Neutrophil (primary cell): Measurements from ENCODE around the gene TNFAIP3.
"Not testable (repeated sequence)": the region's sequence is repeated elsewhere in the genome, so short reads cannot be mapped to it uniquely, and the experiment has no call there.

Experiments used
- H3K27ac ChIP-seq: fragments of 200-600 bp; sonication (generic); 2 replicates; pipeline ENCODE4 v1.5.1; 2016; ENCODE audit warnings: mild to moderate bottlenecking, moderate library complexity
- H3K27me3 ChIP-seq: fragments of 200-600 bp; sonication (generic); 2 replicates; pipeline ENCODE4 v1.6.0; 2016; ENCODE audit warnings: mild to moderate bottlenecking
- H3K36me3 ChIP-seq: fragments of 200-600 bp; sonication (generic); 2 replicates; pipeline ENCODE4 v1.5.1; 2017
- H3K4me1 ChIP-seq, 2 experiments: fragments of 200-600 bp in 1 of 2; sonication (generic) in 1 of 2; 1 replicate in 1 of 2; 2 replicates in 1 of 2; pipeline versions ENCODE4 v1.5.1 to v1.6.1; 2013 to 2016; ENCODE audit warnings: low read depth in 1 of 2, low read length in 1 of 2, mild to moderate bottlenecking in 1 of 2, moderate library complexity in 1 of 2; ENCODE audit not compliant: control insufficient read depth in 1 of 2, insufficient read depth in 1 of 2
- H3K4me3 ChIP-seq, 2 experiments: fragments of 200-600 bp in 1 of 2; sonication (generic) in 1 of 2; 1 replicate in 1 of 2; 2 replicates in 1 of 2; pipeline ENCODE4 v1.5.1; 2013 to 2016; ENCODE audit warnings: low read depth in 1 of 2, low read length in 1 of 2, mild to moderate bottlenecking in 1 of 2, moderate library complexity in 1 of 2
- H3K9me3 ChIP-seq: fragments of 200-600 bp; sonication (generic); 2 replicates; pipeline ENCODE4 v1.5.1; 2016
- TF ChIP-seq, protein P1 (sequence below): fragments of 200-600 bp; sonication (generic); IDR thresholded peaks from 2 replicates; pipeline ENCODE4 v1.5.1; 2016; ENCODE audit warnings: antibody characterized with exemption

The TNFAIP3 gene

DNA sequence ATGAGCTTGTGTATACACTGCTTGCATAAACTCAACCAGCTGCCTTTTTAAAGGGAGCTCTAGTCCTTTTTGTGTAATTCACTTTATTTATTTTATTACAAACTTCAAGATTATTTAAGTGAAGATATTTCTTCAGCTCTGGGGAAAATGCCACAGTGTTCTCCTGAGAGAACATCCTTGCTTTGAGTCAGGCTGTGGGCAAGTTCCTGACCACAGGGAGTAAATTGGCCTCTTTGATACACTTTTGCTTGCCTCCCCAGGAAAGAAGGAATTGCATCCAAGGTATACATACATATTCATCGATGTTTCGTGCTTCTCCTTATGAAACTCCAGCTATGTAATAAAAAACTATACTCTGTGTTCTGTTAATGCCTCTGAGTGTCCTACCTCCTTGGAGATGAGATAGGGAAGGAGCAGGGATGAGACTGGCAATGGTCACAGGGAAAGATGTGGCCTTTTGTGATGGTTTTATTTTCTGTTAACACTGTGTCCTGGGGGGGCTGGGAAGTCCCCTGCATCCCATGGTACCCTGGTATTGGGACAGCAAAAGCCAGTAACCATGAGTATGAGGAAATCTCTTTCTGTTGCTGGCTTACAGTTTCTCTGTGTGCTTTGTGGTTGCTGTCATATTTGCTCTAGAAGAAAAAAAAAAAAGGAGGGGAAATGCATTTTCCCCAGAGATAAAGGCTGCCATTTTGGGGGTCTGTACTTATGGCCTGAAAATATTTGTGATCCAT is 15.3 kb downstream of the TNFAIP3 start:
- no peak overlapping the region for H3K4me3 ChIP-seq
- no peaks in the 10 kb centered on the region for H3K27me3 ChIP-seq
- no peaks in the 10 kb centered on the region for H3K9me3 ChIP-seq
- TF ChIP-seq, protein P1, sequence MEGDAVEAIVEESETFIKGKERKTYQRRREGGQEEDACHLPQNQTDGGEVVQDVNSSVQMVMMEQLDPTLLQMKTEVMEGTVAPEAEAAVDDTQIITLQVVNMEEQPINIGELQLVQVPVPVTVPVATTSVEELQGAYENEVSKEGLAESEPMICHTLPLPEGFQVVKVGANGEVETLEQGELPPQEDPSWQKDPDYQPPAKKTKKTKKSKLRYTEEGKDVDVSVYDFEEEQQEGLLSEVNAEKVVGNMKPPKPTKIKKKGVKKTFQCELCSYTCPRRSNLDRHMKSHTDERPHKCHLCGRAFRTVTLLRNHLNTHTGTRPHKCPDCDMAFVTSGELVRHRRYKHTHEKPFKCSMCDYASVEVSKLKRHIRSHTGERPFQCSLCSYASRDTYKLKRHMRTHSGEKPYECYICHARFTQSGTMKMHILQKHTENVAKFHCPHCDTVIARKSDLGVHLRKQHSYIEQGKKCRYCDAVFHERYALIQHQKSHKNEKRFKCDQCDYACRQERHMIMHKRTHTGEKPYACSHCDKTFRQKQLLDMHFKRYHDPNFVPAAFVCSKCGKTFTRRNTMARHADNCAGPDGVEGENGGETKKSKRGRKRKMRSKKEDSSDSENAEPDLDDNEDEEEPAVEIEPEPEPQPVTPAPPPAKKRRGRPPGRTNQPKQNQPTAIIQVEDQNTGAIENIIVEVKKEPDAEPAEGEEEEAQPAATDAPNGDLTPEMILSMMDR: no peak
- H3K4me1 ChIP-seq: peaks cover 51 to 54% of the 10 kb centered on the region in 2 experiments
- H3K36me3 ChIP-seq: peaks cover 55% of the 10 kb centered on the region
- peak overlapping the region; percentile 85 for H3K27ac ChIP-seq

DNA sequence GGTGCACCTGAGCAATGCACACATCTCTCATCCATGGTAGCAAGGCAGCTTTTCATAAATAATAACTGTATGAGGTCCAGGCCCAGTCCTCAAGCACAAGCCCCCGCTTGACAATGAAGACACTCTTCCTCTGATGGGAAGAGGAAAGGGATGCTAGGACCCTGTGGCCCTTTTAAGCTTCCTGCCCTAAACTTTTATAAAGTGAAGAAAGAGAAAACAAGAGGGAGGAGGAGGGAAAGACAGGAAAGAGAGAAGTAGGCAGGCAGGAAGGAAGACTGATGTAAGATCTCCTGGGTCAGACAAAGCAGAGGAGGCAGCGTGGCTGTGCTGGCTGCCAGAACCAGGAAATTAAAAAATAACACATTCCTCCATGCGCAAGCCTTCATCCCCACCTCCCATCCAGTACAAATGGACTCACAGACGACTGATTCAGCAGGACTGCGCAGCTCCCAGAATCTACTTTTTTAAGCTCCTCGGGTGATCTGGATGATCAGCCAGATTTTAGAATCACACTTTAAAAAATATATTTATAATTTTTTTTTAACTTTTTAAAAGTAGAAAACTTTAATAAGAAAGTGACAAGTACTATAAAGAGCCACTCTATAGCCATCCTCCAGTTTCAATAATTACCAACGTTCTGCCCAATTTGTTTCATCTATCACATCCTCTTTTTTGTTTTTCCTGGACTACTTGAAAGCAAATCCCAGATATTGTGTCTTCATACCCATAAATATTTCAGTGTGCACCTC is 16.5 kb downstream of the TNFAIP3 start:
- H3K27ac ChIP-seq: peak overlapping the region; percentile 85
- no peaks in the 10 kb centered on the region for H3K27me3 ChIP-seq
- peak overlapping the region in 1 of 2 experiments; percentile 36 for H3K4me3 ChIP-seq
- TF ChIP-seq, protein P1: no peak
- H3K36me3 ChIP-seq: peaks cover 43% of the 10 kb centered on the region
- peaks cover 39 to 44% of the 10 kb centered on the region in 2 experiments for H3K4me1 ChIP-seq
- no peaks in the 10 kb centered on the region for H3K9me3 ChIP-seq

DNA sequence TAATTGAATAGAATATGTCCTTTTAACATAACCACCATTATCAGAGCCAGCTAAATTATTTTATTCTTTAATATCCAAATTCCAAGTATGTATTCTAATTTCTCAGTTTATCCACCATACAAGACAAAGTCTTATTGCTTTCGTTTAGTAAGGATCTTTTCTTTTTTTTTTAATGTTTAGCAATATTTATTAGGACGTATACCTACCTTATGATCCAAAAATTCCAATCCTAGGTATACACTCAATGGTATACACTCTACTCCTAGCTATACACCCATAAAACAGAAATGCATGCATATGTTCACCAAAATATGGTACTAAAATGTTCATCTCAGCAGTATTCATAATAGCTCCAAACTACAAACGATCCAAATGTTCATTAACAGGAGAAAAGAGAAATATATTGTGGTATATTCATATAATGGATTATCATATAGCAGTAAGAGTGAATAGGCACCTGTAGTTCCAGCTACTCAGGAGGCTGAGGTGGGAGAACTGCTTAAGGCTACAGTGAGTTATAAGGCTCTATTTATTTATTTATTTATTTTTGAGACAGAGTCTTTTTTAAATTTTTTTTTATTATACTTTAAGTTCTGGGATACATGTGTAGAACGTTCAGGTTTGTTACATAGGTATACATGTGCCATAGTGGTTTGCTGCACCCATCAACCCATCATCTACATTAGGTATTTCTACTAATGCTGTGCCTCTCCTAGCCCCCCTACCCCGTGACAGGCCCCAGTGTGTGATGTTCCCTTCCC is 17.3 kb downstream of the TNFAIP3 start:
- H3K4me3 ChIP-seq: peak overlapping the region in 1 of 2 experiments; percentile 36
- H3K27ac ChIP-seq: peak overlapping the region; percentile 85
- H3K27me3 ChIP-seq: no peaks in the 10 kb centered on the region
- no peaks in the 10 kb centered on the region for H3K9me3 ChIP-seq
- peaks cover 34 to 41% of the 10 kb centered on the region in 2 experiments for H3K4me1 ChIP-seq
- TF ChIP-seq, protein P1: no peak
- H3K36me3 ChIP-seq: peaks cover 35% of the 10 kb centered on the region

DNA sequence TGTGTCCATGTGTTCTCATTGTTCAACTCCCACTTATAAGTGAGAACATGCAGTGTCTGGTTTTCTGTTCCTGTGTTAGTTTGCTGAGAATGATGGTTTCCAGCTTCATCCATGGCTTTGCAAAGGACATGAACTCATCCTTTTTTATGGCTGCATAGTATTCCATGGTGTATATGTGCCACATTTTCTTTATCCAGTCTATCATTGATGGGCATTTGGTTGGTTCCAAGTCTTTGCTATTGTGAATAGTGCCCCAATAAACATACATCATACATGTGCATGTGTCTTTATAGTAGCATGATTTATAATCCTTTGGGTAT is 17.8 kb downstream of the TNFAIP3 start:
- H3K27me3 ChIP-seq, H3K4me3 ChIP-seq, H3K9me3 ChIP-seq, H3K27ac ChIP-seq: not testable (repeated sequence)
- H3K36me3 ChIP-seq: peaks cover 30% of the 10 kb centered on the region
- H3K4me1 ChIP-seq: peaks cover 28 to 36% of the 10 kb centered on the region in 2 experiments

DNA sequence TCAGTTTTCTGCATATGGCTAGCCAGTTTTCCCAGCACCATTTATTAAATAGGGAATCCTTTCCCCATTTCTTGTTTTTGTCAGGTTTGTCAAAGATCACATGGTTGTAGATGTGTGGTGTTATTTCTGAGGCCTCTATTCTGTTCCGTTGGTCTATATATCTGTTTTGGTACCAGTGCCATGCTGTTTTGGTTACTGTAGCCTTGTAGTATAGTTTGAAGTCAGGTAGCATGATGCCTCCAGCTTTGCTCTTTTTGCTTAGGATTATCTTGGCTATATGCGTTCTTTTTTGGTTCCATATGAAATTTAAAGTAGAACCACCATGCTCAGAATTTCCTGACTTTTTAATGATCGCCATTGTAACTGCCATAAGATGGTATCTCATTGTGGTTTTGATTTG is 19.2 kb downstream of the TNFAIP3 start:
- H3K27me3 ChIP-seq, H3K4me3 ChIP-seq, H3K9me3 ChIP-seq, H3K27ac ChIP-seq: not testable (repeated sequence)
- H3K4me1 ChIP-seq: peaks cover 25 to 34% of the 10 kb centered on the region in 2 experiments
- H3K36me3 ChIP-seq: peaks cover 16% of the 10 kb centered on the region

DNA sequence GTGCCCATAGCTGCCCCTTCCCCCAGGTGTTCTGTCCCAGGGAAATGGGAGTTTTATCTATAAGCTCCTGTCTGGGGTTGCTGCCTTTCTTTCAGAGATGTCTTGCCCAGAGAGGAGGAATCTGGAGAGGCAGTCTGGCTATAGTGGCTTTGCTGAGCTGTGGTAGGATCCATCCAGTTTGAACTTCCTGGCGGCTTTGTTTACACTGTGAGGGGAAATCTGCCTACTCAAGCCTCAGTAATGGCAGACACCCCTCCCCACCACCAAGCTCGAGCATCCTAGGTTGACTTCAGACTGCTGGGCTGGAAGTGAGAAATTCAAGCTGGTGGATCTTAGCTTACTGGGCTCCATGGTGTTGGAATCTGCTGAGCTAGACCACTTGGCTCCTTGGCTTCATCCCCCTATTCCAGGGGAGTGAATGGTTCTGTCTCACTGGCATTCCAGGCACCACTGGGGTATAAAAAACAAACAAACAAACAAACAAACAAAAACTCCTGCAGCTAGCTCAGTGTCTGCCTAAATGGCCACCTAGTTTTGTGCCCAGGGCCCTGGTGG is 24.0 kb downstream of the TNFAIP3 start:
- no peaks in the 10 kb centered on the region for H3K9me3 ChIP-seq
- H3K4me3 ChIP-seq: no peak overlapping the region
- H3K36me3 ChIP-seq: no peaks in the 10 kb centered on the region
- no peaks in the 10 kb centered on the region for H3K27me3 ChIP-seq
- no peak overlapping the region for H3K27ac ChIP-seq
- TF ChIP-seq, protein P1: no peak
- H3K4me1 ChIP-seq: no peaks in the 10 kb centered on the region
